Measurements from ENCODE around the gene MRPL41.

- no peak for TF ChIP-seq CTCF (IDR thresholded peaks at IDR 0.05)
- no peak for TF ChIP-seq POLR2A (IDR thresholded peaks at IDR 0.05)
Measured at GRCh38 chr9:137524981-137525317, 26.7 kb upstream of the MRPL41 start.

Data from uterus (tissue), 2 donors.